ENCODE data around the gene SCUBE1. TPM values are rescaled to one million over a fixed set of nuclear protein-coding genes. Genes with fewer than 3 reads are reported as not detected.

The SCUBE1 gene
- total and polyA plus RNA-seq, 7 experiments from 2014 or later, result 0.11 to 0.27 (median 0.19) TPM; not detected in 4

DNA sequence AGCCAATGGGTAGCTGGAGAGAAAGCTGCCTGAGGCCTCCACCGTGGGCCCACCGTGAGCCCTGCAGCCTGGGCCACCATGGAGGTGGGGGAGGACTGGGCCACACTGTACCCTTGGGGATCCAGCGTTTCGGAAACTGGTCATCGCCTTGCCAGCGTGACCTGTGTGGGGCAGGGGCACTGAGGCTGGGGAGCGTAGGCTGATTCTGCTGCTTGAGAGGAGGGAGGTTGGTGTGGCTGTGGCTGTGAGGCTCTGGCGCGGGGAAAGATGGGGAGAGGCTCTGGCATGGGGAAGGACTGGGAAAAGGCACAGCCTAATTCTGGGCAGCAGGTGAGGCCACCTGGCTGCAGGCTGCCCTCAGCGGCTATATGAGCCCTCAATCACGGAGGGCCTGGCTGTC lies 143.6 kb downstream of the SCUBE1 start:
- Mint-ChIP-seq H3K4me3 (no peak overlapping the region), H3K9me3 (peaks cover 0 to 1% (median 0%) of the 10 kb centered on the region in 11 donors), H3K36me3 (no peaks in the 10 kb centered on the region), H3K4me1 (no peaks in the 10 kb centered on the region), H3K27ac (no peak overlapping the region), H3K27me3 (peaks cover 0 to 8% (median 5%) of the 10 kb centered on the region in 5 donors)
- Histone ChIP-seq H3K36me3 (ENCODE audit: control insufficient read depth in 2 of 3, insufficient read depth in 3 of 3, low read length in 3 of 3) (no peaks in the 10 kb centered on the region), H3K27ac (ENCODE audit: low read depth, low read length) (no peak overlapping the region), H3K9me3 (ENCODE audit: control insufficient read depth in 2 of 3, low read length in 3 of 3) (no peaks in the 10 kb centered on the region), H3K27me3 (ENCODE audit: control insufficient read depth in 2 of 2, insufficient read depth in 2 of 2, low read length in 2 of 2) (no peaks in the 10 kb centered on the region), H3K4me3 (ENCODE audit: low read length) (no peak overlapping the region), H3K4me1 (ENCODE audit: control insufficient read depth in 2 of 2, insufficient read depth in 2 of 2, low read length in 2 of 2) (no peaks in the 10 kb centered on the region)
- intact Hi-C loops (cut with micrococcal nuclease), result no loop called here
- DNase-seq, result no peak
- ChIA-PET POLR2A (no interaction called here), CTCF (interaction anchor here (0.5 kb wide), 1 partner anchor 12 kb away, joined by 3 read pairs; no protein-coding TSS in a partner anchor)
- ATAC-seq, result no peak

- no peak overlapping the region for H3K27ac Mint-ChIP-seq
- CTCF ChIA-PET, result interaction anchor here (0.5 kb wide), 1 partner anchor 13 kb away, joined by 3 read pairs; no protein-coding TSS in a partner anchor
- Histone ChIP-seq H3K27me3 (ENCODE audit: control insufficient read depth in 2 of 2, insufficient read depth in 2 of 2, low read length in 2 of 2) (no peaks in the 10 kb centered on the region), H3K27ac (ENCODE audit: low read depth, low read length) (no peak overlapping the region), H3K36me3 (ENCODE audit: control insufficient read depth in 2 of 3, insufficient read depth in 3 of 3, low read length in 3 of 3) (no peaks in the 10 kb centered on the region), H3K4me3 (ENCODE audit: low read length) (no peak overlapping the region), H3K4me1 (ENCODE audit: control insufficient read depth in 2 of 2, insufficient read depth in 2 of 2, low read length in 2 of 2) (no peaks in the 10 kb centered on the region), H3K9me3 (ENCODE audit: control insufficient read depth in 2 of 3, low read length in 3 of 3) (no peaks in the 10 kb centered on the region)
- intact Hi-C loops (cut with micrococcal nuclease), result no loop called here
- peaks cover 0 to 8% (median 5%) of the 10 kb centered on the region in 5 donors for H3K27me3 Mint-ChIP-seq
- ATAC-seq, result no peak
- no peak for DNase-seq
- H3K9me3 Mint-ChIP-seq, result peaks cover 0 to 1% (median 0%) of the 10 kb centered on the region in 11 donors
- no peak overlapping the region for H3K4me3 Mint-ChIP-seq
- H3K4me1 Mint-ChIP-seq, result no peaks in the 10 kb centered on the region
- no peaks in the 10 kb centered on the region for H3K36me3 Mint-ChIP-seq
- POLR2A ChIA-PET, result no interaction called here
Measured at GRCh38 chr22:43198936-43199335, 144.2 kb downstream of the SCUBE1 start.

- no peaks in the 10 kb centered on the region for H3K9me3 ChIP-seq (ENCODE audit: control insufficient read depth in 2 of 3, low read length in 3 of 3)
- Mint-ChIP-seq H3K27ac (no peak overlapping the region), H3K4me1 (no peaks in the 10 kb centered on the region), H3K36me3 (no peaks in the 10 kb centered on the region), H3K4me3 (no peak overlapping the region), H3K27me3 (peaks cover 0 to 8% (median 5%) of the 10 kb centered on the region in 5 donors), H3K9me3 (peaks cover 0 to 1% (median 0%) of the 10 kb centered on the region in 11 donors)
- POLR2A ChIA-PET, result no interaction called here
- no peaks in the 10 kb centered on the region for H3K36me3 ChIP-seq (ENCODE audit: control insufficient read depth in 2 of 3, insufficient read depth in 3 of 3, low read length in 3 of 3)
- ATAC-seq (no peak), DNase-seq (no peak)
- CTCF ChIA-PET, result no interaction called here
- no peak overlapping the region for H3K4me3 ChIP-seq (ENCODE audit: low read length)
- intact Hi-C loops (cut with micrococcal nuclease), result no loop called here
- H3K27ac ChIP-seq (ENCODE audit: low read depth, low read length), result no peak overlapping the region
- no peaks in the 10 kb centered on the region for H3K4me1 ChIP-seq (ENCODE audit: control insufficient read depth in 2 of 2, insufficient read depth in 2 of 2, low read length in 2 of 2)
- H3K27me3 ChIP-seq (ENCODE audit: control insufficient read depth in 2 of 2, insufficient read depth in 2 of 2, low read length in 2 of 2), result no peaks in the 10 kb centered on the region
Measured at GRCh38 chr22:43198126-43198525, 145.0 kb downstream of the SCUBE1 start.

DNA sequence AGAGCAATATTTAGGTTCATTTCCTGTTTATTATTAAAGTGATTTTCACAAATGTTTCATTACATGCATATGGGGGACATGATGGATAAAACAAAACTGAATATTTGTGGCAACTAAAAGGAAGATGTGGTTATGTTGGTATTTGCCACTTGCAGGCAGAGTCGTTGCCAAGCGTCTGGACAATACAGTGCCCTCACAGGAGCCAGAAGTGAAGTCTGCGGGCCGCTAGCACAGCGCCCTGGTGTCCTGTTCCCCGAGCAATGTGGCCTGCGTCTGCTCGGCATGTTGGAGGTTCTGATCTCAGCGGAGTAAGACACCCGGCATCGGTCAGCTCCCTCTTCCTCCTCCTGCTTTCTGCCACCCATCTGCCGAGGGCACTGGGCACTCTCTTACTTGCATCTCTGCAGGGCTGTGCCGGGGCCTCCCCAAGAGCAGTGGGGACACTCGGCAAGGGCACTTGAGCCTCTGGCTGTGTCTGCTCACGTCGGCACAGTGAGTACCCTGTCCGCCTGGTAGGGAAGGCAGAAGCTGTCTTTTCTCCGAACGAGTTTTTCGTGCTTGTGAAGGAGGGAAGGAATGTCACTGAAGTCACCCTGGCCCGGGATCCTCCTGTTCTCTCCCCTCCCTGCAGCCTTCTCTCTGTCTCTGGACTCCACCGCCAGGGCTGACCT lies 145.8 kb downstream of the SCUBE1 start:
- Histone ChIP-seq H3K4me3 (ENCODE audit: low read length) (no peak overlapping the region), H3K9me3 (ENCODE audit: control insufficient read depth in 2 of 3, low read length in 3 of 3) (no peaks in the 10 kb centered on the region), H3K27ac (ENCODE audit: low read depth, low read length) (no peak overlapping the region), H3K36me3 (ENCODE audit: control insufficient read depth in 2 of 3, insufficient read depth in 3 of 3, low read length in 3 of 3) (no peaks in the 10 kb centered on the region), H3K27me3 (ENCODE audit: control insufficient read depth in 2 of 2, insufficient read depth in 2 of 2, low read length in 2 of 2) (no peaks in the 10 kb centered on the region), H3K4me1 (ENCODE audit: control insufficient read depth in 2 of 2, insufficient read depth in 2 of 2, low read length in 2 of 2) (no peaks in the 10 kb centered on the region)
- Mint-ChIP-seq H3K4me3 (no peak overlapping the region), H3K27ac (no peak overlapping the region), H3K27me3 (peaks cover 0 to 11% (median 5%) of the 10 kb centered on the region in 5 donors), H3K9me3 (peaks cover 0 to 1% (median 0%) of the 10 kb centered on the region in 11 donors), H3K4me1 (no peaks in the 10 kb centered on the region), H3K36me3 (no peaks in the 10 kb centered on the region)
- DNase-seq, result no peak
- intact Hi-C loops (cut with micrococcal nuclease), result no loop called here
- CTCF ChIA-PET, result no interaction called here
- POLR2A ChIA-PET, result no interaction called here
- ATAC-seq, result no peak

- H3K4me3 Mint-ChIP-seq, result no peak overlapping the region
- H3K9me3 Mint-ChIP-seq, result peaks cover 0 to 10% (median 3%) of the 10 kb centered on the region in 11 donors
- Histone ChIP-seq H3K4me1 (ENCODE audit: control insufficient read depth in 2 of 2, insufficient read depth in 2 of 2, low read length in 2 of 2) (peaks cover 5 to 8% of the 10 kb centered on the region in 2 donors), H3K9me3 (ENCODE audit: control insufficient read depth in 2 of 3, low read length in 3 of 3) (no peaks in the 10 kb centered on the region), H3K4me3 (ENCODE audit: low read length) (no peak overlapping the region), H3K27me3 (ENCODE audit: control insufficient read depth in 2 of 2, insufficient read depth in 2 of 2, low read length in 2 of 2) (no peaks in the 10 kb centered on the region), H3K36me3 (ENCODE audit: control insufficient read depth in 2 of 3, insufficient read depth in 3 of 3, low read length in 3 of 3) (no peaks in the 10 kb centered on the region), H3K27ac (ENCODE audit: low read depth, low read length) (no peak overlapping the region)
- H3K36me3 Mint-ChIP-seq, result peaks cover 0 to 10% (median 0%) of the 10 kb centered on the region in 5 donors
- DNase-seq (no peak), ATAC-seq (no peak)
- peaks cover 0 to 21% (median 0%) of the 10 kb centered on the region in 5 donors for H3K27me3 Mint-ChIP-seq
- intact Hi-C loops (cut with micrococcal nuclease), result no loop called here
- peaks cover 0 to 14% (median 7%) of the 10 kb centered on the region in 7 donors for H3K4me1 Mint-ChIP-seq
- ChIA-PET CTCF (interaction anchor here (0.9 kb wide), 1 partner anchor 1981 kb away, joined by 3 read pairs; no protein-coding TSS in a partner anchor), POLR2A (no interaction called here)
- peak overlapping the region in 1 of 9 donors; percentile 20 for H3K27ac Mint-ChIP-seq
Measured at GRCh38 chr22:43191831-43192230, 151.3 kb downstream of the SCUBE1 start.

DNA sequence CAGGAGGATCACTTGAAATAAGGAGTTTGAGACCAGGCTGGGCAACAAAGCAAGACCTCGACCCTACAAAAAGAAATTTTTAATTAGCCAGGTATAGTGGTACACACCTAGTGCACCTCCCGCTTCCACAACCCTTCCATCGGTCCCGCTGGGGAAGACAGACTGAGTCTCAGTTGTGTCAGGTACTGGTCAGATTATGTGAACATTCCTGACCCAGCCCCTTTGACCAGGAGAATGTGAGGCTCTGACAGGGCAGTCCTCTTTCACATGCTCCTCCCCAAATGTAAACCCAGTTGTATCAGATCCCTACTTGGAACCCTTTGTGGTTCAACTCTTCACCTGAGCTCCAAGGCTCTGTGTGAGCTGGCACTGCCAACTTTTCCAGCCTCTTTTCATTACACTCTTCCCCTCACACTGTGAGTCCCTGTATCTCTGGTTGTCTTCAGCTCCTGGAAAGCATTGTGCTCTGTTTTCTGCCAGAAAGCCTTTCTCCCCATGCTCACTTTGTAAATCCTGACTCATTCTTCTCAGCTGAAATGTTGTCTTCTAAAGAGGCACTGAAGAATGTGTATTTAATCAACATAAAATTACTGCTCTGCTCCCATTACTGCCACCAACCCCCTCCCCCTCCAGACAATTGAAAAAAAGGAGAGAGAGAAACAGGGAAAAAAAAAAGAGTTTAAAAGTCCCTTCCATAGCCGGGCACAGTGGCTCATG lies 154.2 kb downstream of the SCUBE1 start:
- peaks cover 18% of the 10 kb centered on the region in 2 donors for H3K4me1 ChIP-seq (ENCODE audit: control insufficient read depth in 2 of 2, insufficient read depth in 2 of 2, low read length in 2 of 2)
- peak overlapping the region; percentile 10 to 64 (median 47) for H3K4me3 Mint-ChIP-seq
- no peaks in the 10 kb centered on the region for H3K36me3 ChIP-seq (ENCODE audit: control insufficient read depth in 2 of 3, insufficient read depth in 3 of 3, low read length in 3 of 3)
- intact Hi-C loops (cut with micrococcal nuclease), result loop anchor here (5.0 to 10.0 kb wide), 4 partner anchors 76 to 623 kb away; partner anchors contain the start of genes ARFGAP3 (in 1 of the 2) and EFCAB6 (in 1 of the 2)
- ATAC-seq, result no peak
- CTCF ChIA-PET, result no interaction called here
- peaks cover 0 to 10% (median 3%) of the 10 kb centered on the region in 11 donors for H3K9me3 Mint-ChIP-seq
- H3K4me3 ChIP-seq (ENCODE audit: low read length), result no peak overlapping the region
- POLR2A ChIA-PET, result no interaction called here
- H3K27me3 ChIP-seq (ENCODE audit: control insufficient read depth in 2 of 2, insufficient read depth in 2 of 2, low read length in 2 of 2), result no peaks in the 10 kb centered on the region
- no peak for DNase-seq
- peaks cover 0 to 18% (median 0%) of the 10 kb centered on the region in 5 donors for H3K27me3 Mint-ChIP-seq
- no peaks in the 10 kb centered on the region for H3K9me3 ChIP-seq (ENCODE audit: control insufficient read depth in 2 of 3, low read length in 3 of 3)
- H3K27ac Mint-ChIP-seq, result peak overlapping the region; percentile 69 to 98 (median 82)
- H3K4me1 Mint-ChIP-seq, result peaks cover 4 to 36% (median 22%) of the 10 kb centered on the region in 7 donors
- peak overlapping the region; percentile 91 for H3K27ac ChIP-seq (ENCODE audit: low read depth, low read length)
- peaks cover 0 to 10% (median 0%) of the 10 kb centered on the region in 5 donors for H3K36me3 Mint-ChIP-seq

Data from naive thymus-derived CD4-positive, alpha-beta T cell (primary cell).